C4-2B (cell line): ENCODE measurements around the gene NES.

ENCODE experiments used
- CTCF ChIP-seq: fragments of 450-650 bp; conservative IDR thresholded peaks from 2 replicates; pipeline ENCODE4 v1.5.1; 2017; ENCODE audit warnings: mild to moderate bottlenecking
- ZFX ChIP-seq: fragments of 450-650 bp; IDR thresholded peaks from 2 replicates; pipeline ENCODE4 v1.6.1; 2017

- no peak for TF ChIP-seq ZFX
- no peak for TF ChIP-seq CTCF
Observed at GRCh38 chr1:156641761-156642264, 35.4 kb downstream of the NES start, which contains the start of gene BCAN.
